Stomach (tissue), 4 donors: Measurements from ENCODE around the gene FCN3.

Source experiments
- CTCF ChIP-seq, 7 experiments: fragments of 450-650 bp in 4 of 7; fragments of 200-600 bp in 3 of 7; sonication (generic) in 3 of 7; IDR thresholded peaks; one replicate each; pipeline ENCODE4 v1.5.1; 2016 to 2019; ENCODE audit warnings: antibody characterized with exemption in 7 of 7, control low read depth in 2 of 7, mild to moderate bottlenecking in 1 of 7
- POLR2A ChIP-seq, 4 donors: fragments of 450-650 bp; IDR thresholded peaks; one replicate each; pipeline ENCODE4 v1.6.1; 2016; ENCODE audit warnings: antibody characterized with exemption in 4 of 4, control low read depth in 2 of 4, mild to moderate bottlenecking in 1 of 4, moderate library complexity in 1 of 4
- POLR2AphosphoS5 ChIP-seq, 3 donors: sonication (generic); formaldehyde crosslinking; IDR thresholded peaks; one replicate each; pipeline ENCODE4 v1.6.1; 2016; ENCODE audit warnings: antibody characterized with exemption in 3 of 3

GRCh38 chr1:27357281-27358037 is 17.2 kb downstream of the FCN3 start:
- TF ChIP-seq CTCF (IDR thresholded peaks at IDR 0.05) (peak in 6 of 7 experiments; percentile 46 to 100 (median 94)), POLR2A (IDR thresholded peaks at IDR 0.05) (no peak), POLR2AphosphoS5 (IDR thresholded peaks at IDR 0.05) (peak in 1 of 3 donors; percentile 62)
